KMS-11 (cell line): ENCODE results near the gene DHCR24.

Experiments
- H2AFZ ChIP-seq: fragments of 200-600 bp; sonication (generic); 2 replicates; pipeline ENCODE4 v1.6.1; 2016; ENCODE audit warnings: antibody characterized with exemption, mixed run types, low read depth
- H3K27ac ChIP-seq: fragments of 200-600 bp; sonication (generic); 2 replicates; pipeline ENCODE4 v1.6.1; 2016; ENCODE audit warnings: mild to moderate bottlenecking, mixed run types
- H3K27me3 ChIP-seq: fragments of 200-600 bp; sonication (generic); 2 replicates; pipeline ENCODE4 v1.6.1; 2017; ENCODE audit warnings: mild to moderate bottlenecking, low read depth, mixed run types, moderate library complexity; ENCODE audit not compliant: insufficient read depth
- H3K36me3 ChIP-seq: fragments of 200-600 bp; sonication (generic); 2 replicates; pipeline ENCODE4 v1.6.1; 2017; ENCODE audit warnings: mild to moderate bottlenecking, mixed run types; ENCODE audit not compliant: insufficient read depth
- H3K4me1 ChIP-seq: fragments of 200-600 bp; sonication (generic); 2 replicates; pipeline ENCODE4 v1.6.1; 2016; ENCODE audit warnings: mild to moderate bottlenecking, low read depth, mixed run types; ENCODE audit not compliant: poor library complexity, severe bottlenecking
- H3K4me2 ChIP-seq: fragments of 200-600 bp; sonication (generic); 2 replicates; pipeline ENCODE4 v1.7.0; 2016; ENCODE audit warnings: mild to moderate bottlenecking, mixed run types
- H3K4me3 ChIP-seq: fragments of 200-600 bp; sonication (generic); IDR thresholded peaks from 2 replicates; pipeline ENCODE4 v1.6.1; 2017; ENCODE audit warnings: low read depth, low read length, mixed read lengths; ENCODE audit not compliant: insufficient read depth
- H3K79me2 ChIP-seq: fragments of 200-600 bp; sonication (generic); 2 replicates; pipeline ENCODE4 v1.6.1; 2016; ENCODE audit warnings: low read depth, mixed run types; ENCODE audit not compliant: insufficient read depth
- H3K9ac ChIP-seq: fragments of 200-600 bp; sonication (generic); 2 replicates; pipeline ENCODE4 v1.6.1; 2016; ENCODE audit warnings: mild to moderate bottlenecking, mixed run types
- H4K20me1 ChIP-seq: fragments of 200-600 bp; sonication (generic); 2 replicates; pipeline ENCODE4 v1.6.1; 2016; ENCODE audit warnings: mild to moderate bottlenecking, mixed run types; ENCODE audit not compliant: insufficient read depth
- CTCF ChIP-seq: fragments of 200-600 bp; sonication (generic); conservative IDR thresholded peaks from 2 replicates; pipeline ENCODE4 v1.6.1; 2017; ENCODE audit warnings: low read depth, mild to moderate bottlenecking, antibody characterized with exemption, low read length, moderate library complexity, mixed read lengths

Gene DHCR24

GRCh38 chr1:54853096-54853792 is 33.8 kb downstream of the DHCR24 start:
- Histone ChIP-seq H4K20me1 (no peaks in the 10 kb centered on the region), H3K4me3 (no peak overlapping the region), H3K4me1 (no peaks in the 10 kb centered on the region)

GRCh38 chr1:54851936-54852524 is 35.0 kb downstream of the DHCR24 start:
- Histone ChIP-seq H3K9ac (no peak overlapping the region), H3K4me1 (no peaks in the 10 kb centered on the region), H3K27ac (no peak overlapping the region), H3K27me3 (no peaks in the 10 kb centered on the region), H3K4me3 (no peak overlapping the region), H3K36me3 (no peaks in the 10 kb centered on the region), H3K4me2 (no peak overlapping the region), H2AFZ (no peak overlapping the region), H3K79me2 (no peaks in the 10 kb centered on the region), H4K20me1 (no peaks in the 10 kb centered on the region)
- no peak for TF ChIP-seq CTCF

More at GRCh38 chr1:54853096-54853792, 33.8 kb downstream of the DHCR24 start:
- Histone ChIP-seq H3K79me2 (no peaks in the 10 kb centered on the region), H2AFZ (no peak overlapping the region), H3K9ac (no peak overlapping the region), H3K27me3 (no peaks in the 10 kb centered on the region), H3K27ac (no peak overlapping the region), H3K36me3 (no peaks in the 10 kb centered on the region), H3K4me2 (no peak overlapping the region)
- TF ChIP-seq CTCF, result no peak

DNA sequence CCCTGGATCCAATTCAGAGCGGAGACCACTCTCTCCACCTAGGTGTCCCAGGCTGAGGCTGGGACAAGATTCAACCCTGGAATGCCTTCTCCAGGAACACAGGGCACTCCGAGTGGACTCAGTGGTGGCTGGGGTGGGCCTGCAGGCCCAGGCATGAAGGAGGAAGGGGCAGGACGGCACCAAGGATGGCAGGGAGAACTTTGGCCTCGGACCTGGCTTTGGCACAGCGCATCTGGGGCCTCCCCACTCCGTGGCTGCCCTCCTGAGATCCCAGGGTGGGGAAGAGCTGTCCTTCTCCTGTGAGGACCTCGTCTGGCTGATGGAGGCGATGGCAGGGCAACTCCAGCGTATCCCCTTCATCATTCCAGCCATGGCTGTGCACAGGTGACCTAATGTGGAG is 35.6 kb downstream of the DHCR24 start:
- no peak overlapping the region for H3K4me2 ChIP-seq
- no peak overlapping the region for H2AFZ ChIP-seq
- no peaks in the 10 kb centered on the region for H3K79me2 ChIP-seq
- TF ChIP-seq CTCF, result no peak
- no peaks in the 10 kb centered on the region for H3K36me3 ChIP-seq
- H3K4me1 ChIP-seq, result no peaks in the 10 kb centered on the region
- no peak overlapping the region for H3K27ac ChIP-seq
- no peaks in the 10 kb centered on the region for H4K20me1 ChIP-seq
- H3K4me3 ChIP-seq, result no peak overlapping the region
- H3K27me3 ChIP-seq, result no peaks in the 10 kb centered on the region
- no peak overlapping the region for H3K9ac ChIP-seq

GRCh38 chr1:54850737-54851136 is 36.3 kb downstream of the DHCR24 start:
- H3K9ac ChIP-seq, result no peak overlapping the region
- no peak overlapping the region for H3K4me2 ChIP-seq
- no peak overlapping the region for H3K4me3 ChIP-seq
- H3K27ac ChIP-seq, result no peak overlapping the region
- no peaks in the 10 kb centered on the region for H3K36me3 ChIP-seq
- H2AFZ ChIP-seq, result no peak overlapping the region
- no peaks in the 10 kb centered on the region for H3K79me2 ChIP-seq
- TF ChIP-seq CTCF, result no peak
- H3K27me3 ChIP-seq, result no peaks in the 10 kb centered on the region
- no peaks in the 10 kb centered on the region for H4K20me1 ChIP-seq
- no peaks in the 10 kb centered on the region for H3K4me1 ChIP-seq
